HG02678 (cell line): ENCODE results near the gene TCEA2.

Experiments used
- ATAC-seq: cut with Tn5 transposase; IDR thresholded peaks from one replicate; pipeline ENCODE4 v1.9.1; 2021; ENCODE audit warnings: mild to moderate bottlenecking, moderate library complexity; ENCODE audit not compliant: unreplicated experiment

TCEA2 gene

DNA sequence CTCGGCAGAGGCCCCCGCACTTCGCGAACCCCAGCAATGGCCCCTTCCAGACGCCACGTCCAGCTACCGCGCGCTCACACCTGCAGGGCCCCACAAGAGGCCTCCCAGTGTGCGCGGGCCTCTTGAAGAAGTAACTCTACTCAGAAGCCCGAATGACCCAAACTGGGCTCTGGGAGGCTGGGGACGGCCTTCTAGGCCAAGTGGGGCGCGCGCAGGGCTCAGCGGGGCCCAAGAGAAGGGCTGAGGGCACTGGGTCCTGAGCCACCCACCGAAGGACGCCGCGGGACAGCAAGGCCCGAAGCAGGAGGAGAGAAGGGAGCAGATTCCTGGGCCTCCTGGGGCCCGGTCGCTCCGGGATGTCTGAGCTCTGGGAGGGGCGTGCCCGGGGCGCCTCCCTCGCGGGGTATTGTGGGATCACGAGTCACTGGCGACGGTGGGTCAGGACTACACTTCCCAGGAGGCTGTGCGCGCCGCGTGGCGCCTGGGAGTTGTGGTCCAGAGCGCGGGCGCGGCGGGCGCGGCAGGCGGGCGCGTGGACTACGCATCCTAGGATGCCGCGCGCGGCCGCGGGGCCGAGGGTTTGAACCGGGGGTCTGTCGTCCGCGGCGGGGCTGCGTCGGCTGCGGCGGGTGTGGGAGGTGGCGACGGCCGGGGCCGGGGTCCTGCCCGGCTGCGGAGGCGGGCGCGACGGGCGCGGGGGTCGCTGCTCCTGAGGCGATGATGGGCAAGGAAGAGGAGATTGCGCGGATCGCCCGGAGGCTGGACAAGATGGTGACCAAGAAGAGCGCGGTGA is at the start of gene TCEA2:
Gene TCEA2, plus strand, starts transcription at position 603 of the 793 bp plus-strand sequence. Its CDS starts 115 bp downstream, at position 718.
- peak; percentile 87 for ATAC-seq

GRCh38 chr20:64015635-64016034 is 47.4 kb upstream of the TCEA2 start:
- no peak for ATAC-seq

- ATAC-seq = no peak
These were observed 41.6 kb upstream of the TCEA2 start for GRCh38 chr20:64021124-64021975.

- ATAC-seq = no peak
These were observed 40.2 kb upstream of the TCEA2 start for GRCh38 chr20:64022671-64023360.

- ATAC-seq = no peak
These were observed 39.4 kb upstream of the TCEA2 start for GRCh38 chr20:64023361-64024140.

- no peak for ATAC-seq
These were observed 38.6 kb upstream of the TCEA2 start for GRCh38 chr20:64024141-64024990.

- ATAC-seq = no peak
These were observed 37.7 kb upstream of the TCEA2 start for GRCh38 chr20:64025101-64025825.

GRCh38 chr20:64025826-64026412 is 37.1 kb upstream of the TCEA2 start:
- ATAC-seq = no peak

DNA sequence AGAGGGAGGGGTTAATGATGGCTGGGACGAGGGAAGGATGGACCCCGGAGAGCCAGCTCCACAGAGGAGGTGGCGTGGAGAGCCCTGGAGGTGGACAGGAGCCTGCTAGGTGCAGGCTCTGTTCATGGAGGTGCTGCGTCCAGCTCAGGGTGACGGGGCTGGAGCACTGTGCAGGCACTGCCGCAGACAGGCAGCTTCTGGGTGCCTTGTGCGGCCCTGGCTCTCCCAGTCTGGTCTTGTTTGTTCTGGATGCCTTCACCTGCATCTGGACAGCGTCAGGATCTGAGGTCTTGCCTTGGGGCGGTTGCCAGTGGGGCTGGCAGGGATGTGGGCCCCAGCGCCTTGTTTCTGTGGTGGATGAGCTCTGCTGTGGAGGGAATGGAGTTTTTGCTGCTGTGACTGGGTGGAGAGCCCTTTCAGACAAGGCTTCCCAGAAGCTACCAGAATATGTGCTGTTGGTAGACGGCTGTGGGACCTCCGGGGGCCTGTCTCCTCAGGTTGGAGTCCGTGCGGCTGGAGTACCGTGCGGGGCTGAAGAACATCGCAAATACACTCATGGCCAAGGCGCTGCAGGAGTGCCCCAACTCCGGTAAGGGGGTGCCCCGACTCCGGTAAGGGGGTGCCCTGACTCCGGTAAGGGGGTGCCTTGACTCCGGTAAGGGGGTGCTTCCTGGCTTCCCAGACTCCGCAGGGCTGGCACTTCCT is 34.9 kb upstream of the TCEA2 start:
- no peak for ATAC-seq

DNA sequence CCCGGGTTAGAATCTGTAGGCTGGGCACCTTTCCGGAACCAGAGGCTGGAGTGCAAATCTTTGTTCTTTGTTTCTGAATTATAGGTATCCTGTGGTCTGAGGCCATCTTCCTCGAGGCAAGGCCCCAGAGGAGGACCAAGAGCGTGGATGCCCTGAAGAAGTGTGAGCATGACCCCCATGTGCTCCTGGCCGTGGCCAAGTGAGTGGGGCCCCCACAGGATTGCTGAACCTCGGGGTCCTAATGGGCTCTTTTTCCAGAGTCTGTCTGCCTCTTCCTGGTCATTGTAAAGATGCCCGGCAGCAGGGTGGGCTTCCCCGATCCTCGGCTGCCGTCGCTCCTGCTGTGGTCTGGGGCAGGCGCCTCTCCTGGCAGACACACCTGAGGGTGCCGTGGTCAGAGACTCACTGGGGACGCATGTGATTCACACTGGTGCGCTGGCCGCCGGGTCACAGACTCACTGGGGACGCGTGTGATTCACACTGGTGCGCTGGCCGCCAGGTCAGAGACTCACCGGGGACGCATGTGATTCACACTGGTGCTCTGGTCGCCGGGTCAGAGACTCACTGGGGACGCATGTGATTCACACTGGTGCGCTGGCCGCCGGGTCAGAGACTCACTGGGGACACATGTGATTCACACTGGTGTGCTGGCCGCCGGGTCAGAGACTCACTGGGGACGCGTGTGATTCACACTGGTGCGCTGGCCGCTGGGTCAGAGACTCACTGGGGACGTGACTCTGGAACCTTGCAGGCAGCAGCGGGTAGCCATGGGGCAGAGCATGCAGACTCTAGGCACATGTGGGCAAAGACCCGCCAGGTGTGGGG is 33.5 kb upstream of the TCEA2 start:
- no peak for ATAC-seq

GRCh38 chr20:64030371-64031134 is 32.4 kb upstream of the TCEA2 start:
- no peak for ATAC-seq

DNA sequence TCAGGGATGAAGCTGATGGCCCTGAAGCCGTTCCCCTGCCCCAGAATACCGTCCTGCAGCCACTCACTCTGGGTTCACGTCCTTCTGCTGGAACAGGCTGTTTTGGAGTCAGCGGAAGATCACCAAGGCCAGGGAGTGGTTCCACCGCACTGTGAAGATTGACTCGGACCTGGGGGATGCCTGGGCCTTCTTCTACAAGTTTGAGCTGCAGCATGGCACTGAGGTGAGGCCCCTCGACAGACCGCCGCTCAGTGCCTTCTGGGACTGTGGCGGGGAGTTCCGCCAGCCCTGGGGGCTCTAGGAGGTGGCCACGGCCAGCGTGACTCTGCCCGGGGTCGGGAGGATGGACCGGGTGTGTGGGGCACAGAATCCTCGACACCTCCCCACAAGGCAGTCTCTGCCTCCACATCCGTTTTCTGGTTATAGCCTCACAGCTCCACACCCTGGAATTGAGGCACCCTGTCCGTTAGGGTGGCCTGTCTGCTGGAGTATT is 31.1 kb upstream of the TCEA2 start:
- no peak for ATAC-seq

GRCh38 chr20:64032706-64033624 is 30.0 kb upstream of the TCEA2 start:
- no peak for ATAC-seq

- no peak for ATAC-seq
These were observed 29.0 kb upstream of the TCEA2 start for GRCh38 chr20:64033981-64034493.
